ENCODE data around the gene ATG13.

DNA sequence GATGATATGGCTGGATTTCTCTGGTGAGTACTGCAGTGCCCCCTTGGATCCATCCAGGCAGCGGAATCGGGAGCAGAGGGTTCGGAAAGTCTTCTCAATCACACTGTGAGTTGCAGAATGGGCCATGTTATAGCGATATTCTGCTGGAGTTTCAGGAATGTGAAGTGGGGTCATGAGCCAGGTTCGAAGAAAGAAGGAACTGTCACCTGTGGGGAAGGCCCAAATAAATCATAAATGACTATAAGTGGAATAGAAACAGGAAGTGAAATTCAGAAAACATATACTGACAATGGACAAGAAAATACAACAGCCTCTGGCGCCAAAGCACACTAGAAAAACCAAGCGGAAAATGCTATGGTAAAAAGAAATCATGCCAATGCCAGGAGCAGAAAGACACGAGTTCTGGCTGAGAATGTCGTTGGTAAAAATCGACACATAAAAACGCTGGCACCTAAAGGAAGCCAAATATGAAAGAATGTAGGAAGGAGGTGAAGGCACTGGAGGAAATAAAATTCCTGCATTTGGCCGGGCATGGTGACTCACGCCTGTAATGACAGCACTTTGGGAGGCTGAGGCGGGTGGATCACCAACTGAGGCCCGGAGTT is 13.5 kb upstream of the ATG13 start:
- TF ChIP-seq RAD21 (IDR thresholded peaks at IDR 0.05; ENCODE audit: low read depth) (no peak), TAF1 (IDR thresholded peaks at IDR 0.05; ENCODE audit: low read depth) (no peak), TEAD4 (IDR thresholded peaks at IDR 0.05) (no peak), NFIC (IDR thresholded peaks at IDR 0.05) (no peak), EGR1 (IDR thresholded peaks at IDR 0.05) (no peak), EP300 (IDR thresholded peaks at IDR 0.05; ENCODE audit: borderline replicate concordance) (no peak), YY1 (IDR thresholded peaks at IDR 0.05; ENCODE audit: low read depth) (no peak)
- TF ChIP-seq, protein P1, sequence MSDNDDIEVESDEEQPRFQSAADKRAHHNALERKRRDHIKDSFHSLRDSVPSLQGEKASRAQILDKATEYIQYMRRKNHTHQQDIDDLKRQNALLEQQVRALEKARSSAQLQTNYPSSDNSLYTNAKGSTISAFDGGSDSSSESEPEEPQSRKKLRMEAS (IDR thresholded peaks at IDR 0.05), result no peak
- TF ChIP-seq, protein P2, sequence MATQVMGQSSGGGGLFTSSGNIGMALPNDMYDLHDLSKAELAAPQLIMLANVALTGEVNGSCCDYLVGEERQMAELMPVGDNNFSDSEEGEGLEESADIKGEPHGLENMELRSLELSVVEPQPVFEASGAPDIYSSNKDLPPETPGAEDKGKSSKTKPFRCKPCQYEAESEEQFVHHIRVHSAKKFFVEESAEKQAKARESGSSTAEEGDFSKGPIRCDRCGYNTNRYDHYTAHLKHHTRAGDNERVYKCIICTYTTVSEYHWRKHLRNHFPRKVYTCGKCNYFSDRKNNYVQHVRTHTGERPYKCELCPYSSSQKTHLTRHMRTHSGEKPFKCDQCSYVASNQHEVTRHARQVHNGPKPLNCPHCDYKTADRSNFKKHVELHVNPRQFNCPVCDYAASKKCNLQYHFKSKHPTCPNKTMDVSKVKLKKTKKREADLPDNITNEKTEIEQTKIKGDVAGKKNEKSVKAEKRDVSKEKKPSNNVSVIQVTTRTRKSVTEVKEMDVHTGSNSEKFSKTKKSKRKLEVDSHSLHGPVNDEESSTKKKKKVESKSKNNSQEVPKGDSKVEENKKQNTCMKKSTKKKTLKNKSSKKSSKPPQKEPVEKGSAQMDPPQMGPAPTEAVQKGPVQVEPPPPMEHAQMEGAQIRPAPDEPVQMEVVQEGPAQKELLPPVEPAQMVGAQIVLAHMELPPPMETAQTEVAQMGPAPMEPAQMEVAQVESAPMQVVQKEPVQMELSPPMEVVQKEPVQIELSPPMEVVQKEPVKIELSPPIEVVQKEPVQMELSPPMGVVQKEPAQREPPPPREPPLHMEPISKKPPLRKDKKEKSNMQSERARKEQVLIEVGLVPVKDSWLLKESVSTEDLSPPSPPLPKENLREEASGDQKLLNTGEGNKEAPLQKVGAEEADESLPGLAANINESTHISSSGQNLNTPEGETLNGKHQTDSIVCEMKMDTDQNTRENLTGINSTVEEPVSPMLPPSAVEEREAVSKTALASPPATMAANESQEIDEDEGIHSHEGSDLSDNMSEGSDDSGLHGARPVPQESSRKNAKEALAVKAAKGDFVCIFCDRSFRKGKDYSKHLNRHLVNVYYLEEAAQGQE (IDR thresholded peaks at IDR 0.05; ENCODE audit: low read depth), result no peak
